ENCODE results near the gene SH3RF3. TPM values are rescaled to one million over a fixed set of nuclear protein-coding genes. Genes with fewer than 3 reads are reported as not detected.

SH3RF3 gene
- total and polyA plus RNA-seq, 2 donors (not counting 1 experiment from before 2014, with no cell fraction given), result 8.3 to 10.1 TPM

GRCh38 chr2:109144721-109145120 lies 15.7 kb downstream of the SH3RF3 start:
- Histone ChIP-seq H3K4me2 (ENCODE audit: extremely low read depth, insufficient read depth, low read length) (no peak overlapping the region), H3K9ac (ENCODE audit: insufficient read depth, low read length) (no peak overlapping the region), H3K27ac (ENCODE audit: insufficient read depth, low read length) (no peak overlapping the region), H3K79me2 (ENCODE audit: control insufficient read depth, insufficient read depth, low read length) (peaks cover 81% of the 10 kb centered on the region), H3K4me3 (replicated peaks in 1 of 4; ENCODE audit: control extremely low read depth in 1 of 4, insufficient read depth in 1 of 4, low read depth in 3 of 4, low read length in 4 of 4) (no peak overlapping the region), H3K4me1 (ENCODE audit: control insufficient read depth, extremely low read depth, insufficient read depth, low read length) (peaks cover 8% of the 10 kb centered on the region), H4K20me1 (ENCODE audit: control insufficient read depth, extremely low read depth, insufficient read depth, low read length) (peaks cover 3% of the 10 kb centered on the region), H3K9me3 (ENCODE audit: control insufficient read depth, insufficient read depth, low read depth, low read length) (no peaks in the 10 kb centered on the region), H3K36me3 (ENCODE audit: control insufficient read depth, insufficient read depth, low read length) (no peaks in the 10 kb centered on the region), H3K27me3 (ENCODE audit: control insufficient read depth, insufficient read depth, low read length) (no peaks in the 10 kb centered on the region), H2AFZ (ENCODE audit: low read length) (no peak overlapping the region)
- DNase-seq (ENCODE audit: low read depth in 2 of 2), result no peak
- TF ChIP-seq CTCF (conservative IDR thresholded peaks at IDR 0.05 in 1 of 2, IDR thresholded peaks at IDR 0.05 in 1 of 2; ENCODE audit: low read depth in 1 of 2, low read length in 2 of 2), result no peak
- no peak for TF ChIP-seq EZH2 (IDR thresholded peaks at IDR 0.05; ENCODE audit: low read length, missing control alignments)

GRCh38 chr2:109145286-109145685 lies 16.3 kb downstream of the SH3RF3 start:
- Histone ChIP-seq H3K79me2 (ENCODE audit: control insufficient read depth, insufficient read depth, low read length) (peaks cover 82% of the 10 kb centered on the region), H3K9ac (ENCODE audit: insufficient read depth, low read length) (no peak overlapping the region), H3K9me3 (ENCODE audit: control insufficient read depth, insufficient read depth, low read depth, low read length) (no peaks in the 10 kb centered on the region)

GRCh38 chr2:109147405-109147804 lies 18.4 kb downstream of the SH3RF3 start:
- Histone ChIP-seq H3K27me3 (ENCODE audit: control insufficient read depth, insufficient read depth, low read length) (no peaks in the 10 kb centered on the region), H3K79me2 (ENCODE audit: control insufficient read depth, insufficient read depth, low read length) (peaks cover 80% of the 10 kb centered on the region), H3K36me3 (ENCODE audit: control insufficient read depth, insufficient read depth, low read length) (no peaks in the 10 kb centered on the region), H3K27ac (ENCODE audit: insufficient read depth, low read length) (no peak overlapping the region), H3K4me2 (ENCODE audit: extremely low read depth, insufficient read depth, low read length) (no peak overlapping the region), H3K4me1 (ENCODE audit: control insufficient read depth, extremely low read depth, insufficient read depth, low read length) (peaks cover 8% of the 10 kb centered on the region), H3K9ac (ENCODE audit: insufficient read depth, low read length) (no peak overlapping the region), H3K4me3 (replicated peaks in 1 of 4; ENCODE audit: control extremely low read depth in 1 of 4, insufficient read depth in 1 of 4, low read depth in 3 of 4, low read length in 4 of 4) (no peak overlapping the region), H3K9me3 (ENCODE audit: control insufficient read depth, insufficient read depth, low read depth, low read length) (no peaks in the 10 kb centered on the region), H4K20me1 (ENCODE audit: control insufficient read depth, extremely low read depth, insufficient read depth, low read length) (peaks cover 3% of the 10 kb centered on the region), H2AFZ (ENCODE audit: low read length) (no peak overlapping the region)
- no peak for TF ChIP-seq CTCF (conservative IDR thresholded peaks at IDR 0.05 in 1 of 2, IDR thresholded peaks at IDR 0.05 in 1 of 2; ENCODE audit: low read depth in 1 of 2, low read length in 2 of 2)
- TF ChIP-seq EZH2 (IDR thresholded peaks at IDR 0.05; ENCODE audit: low read length, missing control alignments), result no peak
- DNase-seq (ENCODE audit: low read depth in 2 of 2), result no peak

More at GRCh38 chr2:109145286-109145685, 16.3 kb downstream of the SH3RF3 start:
- Histone ChIP-seq H3K27me3 (ENCODE audit: control insufficient read depth, insufficient read depth, low read length) (no peaks in the 10 kb centered on the region), H3K4me1 (ENCODE audit: control insufficient read depth, extremely low read depth, insufficient read depth, low read length) (peaks cover 8% of the 10 kb centered on the region), H4K20me1 (ENCODE audit: control insufficient read depth, extremely low read depth, insufficient read depth, low read length) (peaks cover 3% of the 10 kb centered on the region), H2AFZ (ENCODE audit: low read length) (no peak overlapping the region), H3K27ac (ENCODE audit: insufficient read depth, low read length) (no peak overlapping the region), H3K36me3 (ENCODE audit: control insufficient read depth, insufficient read depth, low read length) (no peaks in the 10 kb centered on the region), H3K4me3 (replicated peaks in 1 of 4; ENCODE audit: control extremely low read depth in 1 of 4, insufficient read depth in 1 of 4, low read depth in 3 of 4, low read length in 4 of 4) (no peak overlapping the region), H3K4me2 (ENCODE audit: extremely low read depth, insufficient read depth, low read length) (no peak overlapping the region)
- TF ChIP-seq EZH2 (IDR thresholded peaks at IDR 0.05; ENCODE audit: low read length, missing control alignments) (no peak), CTCF (conservative IDR thresholded peaks at IDR 0.05 in 1 of 2, IDR thresholded peaks at IDR 0.05 in 1 of 2; ENCODE audit: low read depth in 1 of 2, low read length in 2 of 2) (no peak)
- DNase-seq (ENCODE audit: low read depth in 2 of 2), result no peak

All from fibroblast of lung (primary cell).